GM19035 (cell line): ENCODE results near the gene CDH23.

ENCODE experiments used
- ATAC-seq: cut with Tn5 transposase; IDR thresholded peaks from one replicate; pipeline ENCODE4 v1.9.1; 2021; ENCODE audit not compliant: unreplicated experiment

Gene CDH23

GRCh38 chr10:71671994-71672946 is 275.6 kb downstream of the CDH23 start:
- no peak for ATAC-seq

- no peak for ATAC-seq
These were observed 278.7 kb downstream of the CDH23 start for GRCh38 chr10:71675295-71675970.

DNA sequence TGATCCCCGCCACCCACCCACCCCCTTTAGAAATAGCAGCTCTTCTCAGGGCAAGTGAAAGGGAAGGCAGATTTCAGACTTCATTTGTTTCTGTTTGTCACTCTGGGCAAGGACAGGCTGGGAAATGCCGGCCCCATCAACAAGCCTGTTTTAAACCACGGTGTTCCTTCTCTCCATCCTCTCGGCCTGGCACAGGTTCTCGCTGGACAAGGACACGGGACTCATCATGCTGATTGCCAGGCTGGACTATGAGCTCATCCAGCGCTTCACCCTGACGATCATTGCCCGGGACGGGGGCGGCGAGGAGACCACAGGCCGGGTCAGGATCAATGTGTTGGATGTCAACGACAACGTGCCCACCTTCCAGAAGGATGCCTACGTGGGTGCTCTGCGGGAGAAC is 280.5 kb downstream of the CDH23 start:
- ATAC-seq: no peak

DNA sequence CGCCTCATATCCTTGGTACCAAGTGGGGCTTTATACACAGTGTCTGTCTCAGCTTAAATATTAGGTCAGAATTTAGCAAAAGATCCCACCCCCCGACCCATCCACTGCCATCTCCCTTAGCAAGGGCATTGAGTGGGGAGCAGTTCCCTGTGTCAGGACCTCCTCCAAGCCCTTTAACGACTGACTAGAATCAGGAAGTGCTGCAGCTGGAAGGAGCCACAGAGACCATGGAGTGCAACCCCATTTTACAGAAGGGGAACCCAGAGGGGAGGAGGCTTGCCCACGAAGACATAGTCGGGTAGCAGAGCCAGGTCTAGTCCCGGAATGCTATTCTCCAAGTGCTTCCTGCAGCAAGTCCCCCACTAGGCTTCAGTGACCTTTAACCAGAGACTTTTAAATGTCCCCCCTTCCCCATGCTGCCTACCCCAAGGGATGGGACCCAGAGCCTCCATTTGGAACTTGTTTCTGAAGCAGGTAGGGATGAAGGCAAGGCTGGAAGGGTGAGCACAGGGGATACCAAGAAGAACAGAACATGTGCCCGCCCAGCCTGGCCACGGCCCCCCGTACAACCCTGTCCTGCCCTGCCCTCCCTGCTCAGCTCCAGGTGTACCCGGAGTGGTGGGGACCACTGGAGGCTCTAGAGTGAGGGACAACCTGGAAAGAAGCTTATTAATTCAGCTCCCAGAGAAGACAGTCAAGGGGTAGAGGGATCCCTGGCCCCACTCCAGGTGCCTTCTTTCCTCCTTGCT is 281.5 kb downstream of the CDH23 start:
- no peak for ATAC-seq

DNA sequence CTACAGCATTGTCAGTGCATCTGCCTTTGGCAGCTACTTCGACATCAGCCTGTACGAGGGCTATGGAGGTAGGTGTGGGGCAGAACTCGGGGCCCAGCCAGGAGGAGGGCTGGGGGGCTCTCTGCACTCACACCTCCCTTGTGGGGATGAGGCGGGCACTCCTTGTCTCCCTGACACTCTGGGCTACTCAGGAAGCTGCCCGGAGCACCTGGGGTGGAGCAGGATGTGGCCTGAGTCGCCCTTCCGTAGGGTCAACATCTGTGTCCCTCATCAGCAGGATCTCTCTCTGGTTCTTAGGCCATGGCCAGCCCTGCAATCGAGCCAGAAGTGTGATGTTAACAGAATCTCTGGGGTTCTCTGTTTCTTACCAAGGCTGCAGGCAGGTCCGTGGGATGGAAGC is 282.7 kb downstream of the CDH23 start:
- no peak for ATAC-seq

DNA sequence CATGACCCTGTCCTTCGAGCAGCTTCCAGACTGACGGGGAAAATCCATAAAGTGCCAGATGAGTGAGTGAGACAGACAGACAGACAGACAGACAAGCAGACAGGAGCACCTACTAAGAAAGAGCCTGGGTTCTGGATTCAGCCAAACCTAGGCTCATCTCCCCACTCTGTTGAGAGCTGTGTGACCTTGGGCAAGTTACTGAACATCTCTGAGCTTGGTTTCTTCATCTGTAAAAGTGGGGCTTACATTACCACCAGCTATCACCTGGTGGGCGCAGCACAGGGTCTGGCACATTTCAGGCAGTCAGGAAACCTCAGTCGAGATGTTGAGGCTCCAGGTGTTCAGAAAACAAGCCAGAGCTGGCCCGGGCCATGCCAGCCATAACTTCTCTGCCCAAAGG is 285.3 kb downstream of the CDH23 start:
- no peak for ATAC-seq

DNA sequence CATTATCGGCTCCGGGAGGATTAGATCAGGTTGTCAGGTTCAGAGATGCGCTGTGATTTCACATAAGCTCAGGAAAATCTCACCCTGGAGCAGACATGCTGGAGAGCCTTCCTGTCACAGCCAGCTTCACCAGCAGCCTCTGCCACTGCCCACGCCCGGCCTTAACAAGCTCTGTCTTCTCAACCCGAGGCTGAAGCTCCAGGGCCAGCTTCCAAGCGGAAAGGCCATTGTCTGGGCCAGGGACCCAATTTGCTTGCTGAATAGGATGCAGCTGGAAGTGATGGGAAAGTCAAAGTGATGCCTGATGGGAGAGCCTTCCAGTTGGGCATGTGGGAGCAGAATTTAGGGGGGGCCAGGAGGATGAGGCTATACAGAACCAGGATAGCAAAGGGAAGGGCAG is 286.6 kb downstream of the CDH23 start:
- ATAC-seq: no peak

DNA sequence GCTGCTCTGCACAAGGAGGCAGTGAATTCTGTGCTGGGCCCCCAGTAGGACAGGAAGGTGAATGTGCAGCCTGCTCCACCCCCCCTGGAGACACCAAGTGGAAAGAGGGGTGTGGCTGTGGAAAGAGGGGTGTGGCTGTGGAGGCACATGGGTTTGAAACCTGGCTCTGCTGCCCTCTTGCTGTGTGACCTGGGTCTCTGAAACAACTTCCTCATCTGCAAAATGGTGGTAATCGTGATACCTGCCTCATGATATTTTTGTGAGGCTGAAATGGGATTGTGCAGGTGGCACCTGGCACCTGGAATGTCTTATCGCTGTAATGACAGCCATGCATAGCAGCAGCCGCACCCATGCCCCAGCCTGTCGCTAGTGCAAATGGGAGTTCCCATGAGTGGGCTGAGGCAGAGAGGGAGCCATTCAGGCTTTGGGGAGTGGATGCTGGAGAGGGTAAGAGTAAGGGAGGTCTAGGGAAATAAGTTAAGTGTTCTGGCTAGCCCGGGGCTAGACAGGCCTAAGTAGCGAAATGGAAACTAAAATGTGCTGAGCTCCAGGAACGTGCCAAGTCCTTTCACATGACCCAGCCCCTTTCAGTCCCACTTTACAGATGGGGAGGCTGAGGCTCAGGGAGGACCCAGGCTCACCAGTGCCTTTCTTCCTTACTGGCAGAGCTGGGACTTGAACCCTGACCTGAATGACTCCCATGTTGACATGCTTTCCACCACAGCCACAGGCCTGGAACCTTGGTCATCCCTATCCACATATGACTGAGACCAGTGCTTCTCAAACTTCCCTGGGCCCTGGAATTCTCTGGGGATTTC is 287.8 kb downstream of the CDH23 start:
- no peak for ATAC-seq

DNA sequence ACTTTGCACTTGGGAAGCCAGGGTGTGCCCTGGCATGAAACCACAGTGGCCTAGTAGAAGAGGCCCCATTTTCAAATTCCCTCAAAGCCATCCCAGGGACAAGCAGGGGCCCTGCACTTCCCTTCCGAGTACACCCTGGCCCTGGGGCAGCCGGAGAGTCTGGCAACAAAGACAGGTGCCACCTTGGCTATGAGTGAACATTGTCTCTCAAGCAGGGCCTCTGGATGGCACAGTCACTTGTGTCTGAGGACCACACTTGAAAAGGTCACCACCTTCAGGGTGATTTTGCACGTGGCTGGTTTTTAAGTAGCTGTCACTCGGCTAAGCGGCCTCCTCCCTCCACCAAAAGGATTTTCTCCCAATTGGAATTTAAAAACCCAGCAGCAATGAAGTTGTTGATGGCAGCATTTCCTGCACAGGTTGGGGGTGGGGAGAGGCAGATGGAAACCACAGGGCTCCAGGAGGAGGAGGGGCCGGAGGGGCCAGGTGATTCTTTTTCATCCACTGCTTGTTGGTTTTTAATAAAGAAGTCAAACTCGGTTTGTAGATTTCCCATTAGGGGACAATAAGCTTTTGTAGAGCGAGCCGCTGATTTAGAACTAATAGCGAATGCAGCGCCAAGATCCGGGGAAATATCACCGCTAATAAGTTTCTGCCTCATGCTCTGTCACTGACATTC is 289.0 kb downstream of the CDH23 start:
- no peak for ATAC-seq

DNA sequence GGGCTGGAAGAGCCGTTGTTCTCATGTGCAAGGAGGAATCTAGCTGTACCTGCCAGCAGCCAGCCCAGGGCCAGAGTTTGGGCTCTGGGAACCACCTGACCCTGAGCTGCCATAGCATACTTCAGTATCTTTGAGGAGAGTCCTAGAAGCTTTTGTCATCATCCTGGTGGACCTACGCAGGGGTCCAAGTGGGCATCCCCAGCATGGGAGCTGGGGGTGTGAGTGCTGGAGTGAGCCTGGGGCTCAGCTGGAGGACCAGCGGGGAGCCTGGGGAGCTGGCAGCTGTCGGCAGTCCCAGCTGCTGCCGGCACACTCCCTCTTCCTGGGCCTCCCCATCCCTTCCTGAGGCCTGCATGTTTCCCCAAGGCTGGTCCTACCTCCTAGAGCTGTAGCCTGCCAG is 290.4 kb downstream of the CDH23 start:
- ATAC-seq: no peak

DNA sequence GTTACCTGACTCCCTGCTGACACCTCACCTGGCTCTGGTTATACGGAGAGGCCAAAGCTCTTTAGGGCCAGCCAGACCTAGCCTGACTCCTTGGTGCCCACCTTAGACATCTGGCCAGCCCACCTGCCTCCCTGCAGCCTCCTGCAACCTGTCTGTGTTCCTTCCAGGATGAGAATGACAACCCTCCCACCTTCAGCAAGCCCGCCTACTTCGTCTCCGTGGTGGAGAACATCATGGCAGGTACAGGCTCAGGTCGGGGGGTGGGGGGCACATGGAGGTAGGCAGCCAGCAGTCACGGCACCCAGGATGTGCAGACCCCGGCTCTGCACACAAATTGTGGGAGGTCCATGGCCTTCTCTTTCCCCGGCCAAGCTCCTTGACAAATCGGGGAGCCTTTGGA is 290.8 kb downstream of the CDH23 start:
- ATAC-seq: no peak

DNA sequence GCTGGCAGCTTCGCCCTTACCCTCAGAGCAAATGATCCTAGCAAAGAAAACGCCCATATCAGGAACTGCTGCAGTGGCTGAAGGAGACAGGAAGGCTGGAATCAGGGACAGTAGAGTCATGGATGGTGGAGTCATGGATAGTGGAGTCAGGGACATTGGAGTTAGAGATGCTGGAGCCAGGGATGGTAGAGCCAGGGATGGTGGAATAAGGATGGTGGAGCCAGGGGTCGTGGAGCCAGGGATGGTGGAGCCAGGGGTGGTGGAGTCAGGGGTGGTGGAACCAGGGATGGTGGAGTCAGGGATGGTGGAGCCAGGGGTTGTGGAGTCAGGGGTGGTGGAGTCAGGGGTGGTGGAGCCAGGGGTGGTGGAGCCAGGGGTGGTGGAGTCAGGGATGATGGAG is 291.5 kb downstream of the CDH23 start:
- ATAC-seq: no peak

DNA sequence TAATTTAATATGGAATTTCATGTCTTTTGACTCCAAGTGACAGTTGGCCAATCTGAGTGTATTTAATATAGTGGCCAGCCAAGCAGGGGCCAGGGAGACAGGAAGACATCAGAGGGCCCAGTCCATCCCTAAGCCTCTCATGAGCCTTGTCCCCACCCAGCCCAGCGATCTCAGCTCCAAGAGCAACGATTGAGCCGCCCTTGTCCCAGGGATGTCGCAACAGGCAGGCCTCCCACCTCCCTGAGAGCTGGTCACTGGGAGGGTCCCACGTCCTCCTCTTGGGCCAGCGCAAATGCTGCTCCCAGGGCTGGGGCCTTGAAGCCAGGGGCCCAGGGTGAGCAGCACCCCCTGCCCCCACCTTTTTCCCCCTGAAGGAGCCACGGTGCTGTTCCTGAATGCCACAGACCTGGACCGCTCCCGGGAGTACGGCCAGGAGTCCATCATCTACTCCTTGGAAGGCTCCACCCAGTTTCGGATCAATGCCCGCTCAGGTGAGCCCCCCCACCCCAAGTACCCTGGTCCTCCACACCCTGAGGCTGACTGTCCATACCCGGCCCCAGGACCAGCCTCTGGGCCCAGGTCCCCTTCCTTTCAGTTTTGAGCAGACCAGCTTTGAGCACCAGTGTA is 293.5 kb downstream of the CDH23 start:
- ATAC-seq: no peak

- no peak for ATAC-seq
These were observed 294.7 kb downstream of the CDH23 start for GRCh38 chr10:71691405-71691804.

DNA sequence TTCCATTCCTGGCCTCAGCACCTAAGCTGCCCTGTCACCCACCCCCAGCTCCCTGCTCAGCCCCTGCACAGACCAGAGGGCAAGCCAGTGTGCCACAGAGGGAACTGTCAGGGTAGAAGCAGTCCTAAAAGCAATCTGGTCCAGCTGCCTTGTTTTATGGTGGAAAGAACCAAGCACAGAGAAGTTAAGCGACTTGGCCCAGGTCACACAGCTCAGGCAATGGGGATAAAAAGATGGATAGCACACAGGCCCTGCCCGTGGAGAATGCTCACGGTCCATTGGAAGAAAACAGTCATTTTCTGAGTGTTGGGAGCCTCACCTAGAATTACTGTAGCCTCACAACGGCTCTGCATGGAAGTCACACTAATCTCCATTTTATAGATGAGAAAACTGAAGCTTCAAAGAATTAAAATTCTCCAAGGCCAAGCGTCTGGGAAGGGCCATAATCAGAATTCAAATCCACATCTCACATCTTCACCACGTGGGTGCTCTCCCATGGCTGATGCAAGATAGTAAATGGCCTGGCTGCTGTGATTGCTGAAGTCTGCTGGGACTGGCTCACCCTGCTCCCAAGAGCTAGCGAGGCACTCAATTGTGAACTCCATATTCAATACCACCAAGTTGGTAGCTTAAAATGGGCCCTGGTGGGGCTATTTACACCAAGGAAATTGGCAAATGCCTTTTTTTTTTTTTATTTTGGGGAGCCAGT is 296.0 kb downstream of the CDH23 start:
- no peak for ATAC-seq

DNA sequence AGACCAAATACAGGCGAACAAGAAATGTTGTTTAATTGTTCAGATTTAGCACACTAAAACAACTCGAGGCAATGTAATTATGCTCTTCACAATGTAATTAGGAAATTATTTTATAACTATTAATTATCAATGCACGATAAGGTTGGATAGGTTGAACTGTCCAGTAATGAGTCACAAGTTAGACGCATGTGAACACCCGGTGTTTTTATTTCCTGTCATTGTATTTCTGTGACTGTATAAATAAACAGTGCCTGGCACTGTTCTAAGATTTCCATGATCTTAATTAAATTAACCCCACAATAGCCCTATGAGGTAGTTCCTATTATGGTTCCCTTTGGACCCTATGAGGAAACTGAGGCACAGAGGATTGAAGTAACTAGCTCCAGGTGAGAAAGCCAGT is 296.7 kb downstream of the CDH23 start:
- no peak for ATAC-seq

DNA sequence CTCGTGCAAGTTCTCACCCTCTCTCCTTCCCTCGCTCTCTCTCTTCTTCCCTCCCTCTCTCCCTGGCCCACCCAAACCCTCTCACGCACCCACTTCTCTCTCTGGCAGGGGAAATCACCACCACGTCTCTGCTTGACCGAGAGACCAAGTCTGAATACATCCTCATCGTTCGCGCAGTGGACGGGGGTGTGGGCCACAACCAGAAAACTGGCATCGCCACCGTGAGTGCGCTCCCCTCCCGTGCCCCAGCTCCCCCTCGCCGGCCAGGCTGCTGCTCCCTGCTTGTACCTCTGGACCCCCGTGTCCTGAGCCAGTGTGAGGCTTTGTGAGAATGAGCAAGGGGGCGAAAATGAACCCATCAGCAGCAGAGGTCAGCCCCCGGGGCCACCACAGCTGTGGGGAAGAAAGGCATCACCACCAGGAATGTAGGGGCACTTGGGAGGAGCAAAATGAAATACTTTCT is 297.4 kb downstream of the CDH23 start:
- ATAC-seq: peak; percentile 18

GRCh38 chr10:71694567-71694968 is 297.8 kb downstream of the CDH23 start:
- ATAC-seq: peak; percentile 85
